GM12873 (cell line): ENCODE data around the gene THRSP.

Experiments used
- CTCF ChIP-seq: IDR thresholded peaks from 2 replicates; pipeline ENCODE4 v1.5.1; 2012; ENCODE audit warnings: low read depth, mild to moderate bottlenecking, moderate library complexity, low read length, control low read depth; ENCODE audit not compliant: insufficient read depth; ENCODE audit errors: missing control alignments

Gene THRSP

GRCh38 chr11:78080818-78081495, 17.3 kb downstream of the THRSP start:
- no peak for TF ChIP-seq CTCF

GRCh38 chr11:78081583-78081982, 17.9 kb downstream of the THRSP start:
- TF ChIP-seq CTCF, result no peak

DNA sequence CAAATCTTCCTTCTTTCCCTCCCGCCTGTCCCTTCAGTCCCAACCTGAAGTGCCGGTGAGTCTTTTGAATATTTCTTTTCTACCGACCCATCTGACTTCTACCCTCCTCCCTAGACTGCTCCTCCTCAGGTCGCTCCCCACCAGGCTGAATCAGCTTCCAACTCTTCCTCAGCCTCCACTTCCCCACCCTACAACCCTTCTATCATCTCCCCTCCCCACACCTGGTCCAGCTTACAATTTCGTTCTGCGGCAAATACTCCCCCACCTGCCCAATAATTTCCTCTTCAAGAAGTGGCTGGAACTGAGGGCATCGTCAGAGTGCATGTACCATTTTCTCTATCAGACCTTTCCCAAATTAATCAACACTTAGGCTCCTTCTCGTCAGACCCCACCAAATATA, 18.5 kb downstream of the THRSP start:
- no peak for TF ChIP-seq CTCF

DNA sequence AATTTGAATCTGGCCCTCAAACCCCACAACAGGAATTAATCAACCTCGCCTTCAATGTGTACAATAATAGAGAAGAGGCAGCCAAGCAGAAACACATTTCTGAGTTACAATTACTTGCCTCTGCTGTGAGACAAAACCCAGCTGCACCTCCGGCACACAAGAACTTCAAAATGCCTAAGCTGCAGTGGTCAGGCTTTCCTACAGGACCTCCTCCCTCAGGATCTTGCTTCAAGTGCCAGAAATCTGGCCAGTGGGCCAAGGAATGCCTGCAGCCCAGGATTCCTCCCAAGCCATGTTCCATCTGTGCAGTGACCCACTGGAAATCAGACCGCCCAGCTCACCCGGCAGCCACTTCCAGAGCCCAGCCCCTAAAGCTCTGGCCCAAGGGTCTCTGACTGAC, 19.4 kb downstream of the THRSP start:
- TF ChIP-seq CTCF, result no peak

- no peak for TF ChIP-seq CTCF
Measured at GRCh38 chr11:78085972-78086371, 22.3 kb downstream of the THRSP start.

GRCh38 chr11:78094250-78094649, 30.6 kb downstream of the THRSP start:
- TF ChIP-seq CTCF, result no peak

DNA sequence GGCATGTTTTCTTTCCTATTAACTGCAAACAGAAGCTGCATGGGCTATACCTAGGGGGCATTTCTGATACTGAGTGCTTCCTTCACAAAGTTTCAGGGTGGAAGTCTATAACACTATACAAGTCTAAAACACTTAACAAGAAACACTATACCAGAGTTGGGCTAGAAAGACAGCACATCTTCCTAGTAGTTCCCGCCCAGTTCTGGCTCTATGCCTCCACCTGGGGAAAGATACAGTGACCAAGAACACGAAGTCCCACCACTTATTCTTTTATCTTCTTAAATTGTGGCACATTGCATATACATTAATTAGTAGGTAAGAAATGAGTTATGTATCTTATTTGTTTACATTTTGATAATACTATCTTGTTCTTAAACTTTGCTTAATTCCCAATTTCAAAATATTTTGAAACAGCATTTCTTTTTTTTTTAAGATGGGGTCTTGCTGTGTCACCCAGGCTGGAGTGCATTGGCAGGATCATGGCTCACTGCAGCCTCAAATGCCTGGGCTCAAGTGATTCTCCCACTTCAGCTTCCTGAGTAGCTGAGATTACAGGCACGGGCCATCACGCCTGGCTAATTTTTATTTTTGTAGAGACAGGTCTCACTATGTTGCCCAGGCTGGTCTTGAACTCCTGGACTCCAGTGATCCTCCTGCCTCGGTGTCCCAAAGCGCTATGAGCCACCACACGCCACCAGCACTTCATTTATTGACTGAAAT, 34.2 kb downstream of the THRSP start:
- no peak for TF ChIP-seq CTCF
